H1 (cell line): ENCODE data around the gene NXPH3. TPM values are rescaled to one million over a fixed set of nuclear protein-coding genes. Genes with fewer than 3 reads are reported as not detected.

Experiments
- CTCF ChIA-PET: fragments of 300-600 bp; sonication (Branson Sonifier 250); formaldehyde crosslinking; loops from one replicate; lab custom pipeline; 2021; ENCODE audit not compliant: partially characterized antibody; lab: Charles Lee
- POLR2A ChIA-PET: fragments of 300-600 bp; sonication (Branson Sonifier 250); formaldehyde crosslinking; loops from one replicate; lab custom pipeline; 2021; ENCODE audit warnings: inconsistent platforms; ENCODE audit not compliant: partially characterized antibody; lab: Charles Lee
- DNase-seq, 2 experiments: peaks; one replicate each; pipeline versions ENCODE4 v3.0.0 to v3.0.0-alpha.2; 2010 to 2022; ENCODE audit warnings: low spot score in 2 of 2, low read depth in 1 of 2, mixed read lengths in 1 of 2
- FAIRE-seq: peaks from 2 replicates; lab custom pipeline; 2011; peaks lifted over from hg19 to GRCh38; lab: Jason Lieb, UNC
- H2AFZ ChIP-seq: 2 replicates; pipeline ENCODE4 v1.8.1; 2012; ENCODE audit warnings: low read length, inconsistent platforms
- H2AK5ac ChIP-seq: 2 replicates; pipeline ENCODE4 v1.6.1; 2013; ENCODE audit warnings: low read depth, low read length
- H2BK120ac ChIP-seq: replicated peaks from 2 replicates; pipeline ENCODE3; 2013; ENCODE audit warnings: low read depth, low read length, inconsistent platforms
- H2BK12ac ChIP-seq: 2 replicates; pipeline ENCODE4 v1.6.1; 2013; ENCODE audit warnings: low read depth, low read length
- H2BK15ac ChIP-seq: 2 replicates; pipeline ENCODE4 v1.6.1; 2013; ENCODE audit warnings: low read length
- H2BK20ac ChIP-seq: 2 replicates; pipeline ENCODE4 v1.6.1; 2013; ENCODE audit warnings: low read length
- H2BK5ac ChIP-seq: 2 replicates; pipeline ENCODE4 v1.6.1; 2013; ENCODE audit warnings: low read depth, low read length
- H3K14ac ChIP-seq: 2 replicates; pipeline ENCODE4 v1.6.1; 2013; ENCODE audit warnings: inconsistent platforms; ENCODE audit not compliant: insufficient read length
- H3K18ac ChIP-seq: 2 replicates; pipeline ENCODE4 v1.6.1; 2013; ENCODE audit warnings: low read length; ENCODE audit errors: extremely low read depth
- H3K23ac ChIP-seq: 2 replicates; pipeline ENCODE4 v1.6.1; 2013; ENCODE audit warnings: inconsistent platforms; ENCODE audit not compliant: insufficient read length
- H3K23me2 ChIP-seq: 2 replicates; pipeline ENCODE4 v1.6.1; 2013; ENCODE audit warnings: low read depth, low read length
- H3K27ac ChIP-seq: 2 replicates; pipeline ENCODE4 v1.6.1; 2011; ENCODE audit warnings: low read depth, low read length, inconsistent platforms
- H3K27me3 ChIP-seq, 4 experiments: replicated peaks in 1 of 4; 1 replicate in 1 of 4; 2 replicates in 3 of 4; pipeline versions ENCODE4 v1.6.1 to v1.8.1; 2011 to 2013; ENCODE audit warnings: low read length in 3 of 4, mild to moderate bottlenecking in 3 of 4, inconsistent platforms in 2 of 4, mixed read lengths in 2 of 4, moderate library complexity in 1 of 4; ENCODE audit not compliant: control insufficient read depth in 3 of 4, insufficient read depth in 3 of 4; ENCODE audit errors: extremely low read depth in 1 of 4
- H3K36me3 ChIP-seq, 4 experiments: 2 replicates each; pipeline versions ENCODE4 v1.6.1 to v1.8.1; 2011 to 2013; ENCODE audit warnings: mild to moderate bottlenecking in 4 of 4, low read length in 3 of 4, moderate library complexity in 2 of 4, control low read depth in 1 of 4, inconsistent platforms in 1 of 4; ENCODE audit not compliant: insufficient read depth in 4 of 4, control insufficient read depth in 2 of 4
- H3K4ac ChIP-seq: replicated peaks from 2 replicates; pipeline ENCODE3; 2013; ENCODE audit warnings: low read length, low read depth, mixed read lengths, inconsistent platforms; ENCODE audit not compliant: insufficient read length
- H3K4me1 ChIP-seq, 4 experiments: replicated peaks in 1 of 4; 1 replicate in 1 of 4; 2 replicates in 3 of 4; pipeline versions ENCODE4 v1.6.1 to v1.8.1; 2011 to 2013; ENCODE audit warnings: low read length in 3 of 4, inconsistent platforms in 2 of 4, mixed read lengths in 1 of 4; ENCODE audit not compliant: insufficient read depth in 4 of 4, control insufficient read depth in 3 of 4
- H3K4me2 ChIP-seq, 2 experiments: 2 replicates each; pipeline versions ENCODE4 v1.6.1 to v1.8.1; 2011 to 2013; ENCODE audit warnings: low read depth in 2 of 2, low read length in 2 of 2, control low read depth in 1 of 2, inconsistent platforms in 1 of 2, mild to moderate bottlenecking in 1 of 2; ENCODE audit not compliant: insufficient read depth in 1 of 2
- H3K4me3 ChIP-seq, 4 experiments: fragments of 200-600, 300-600 bp in 1 of 4; sonication (generic), shearing (Covaris generic), sonication (Bioruptor Twin) in 1 of 4; 2 replicates each; pipeline versions ENCODE4 v1.5.1 to v1.8.1; 2011 to 2016; ENCODE audit warnings: low read length in 4 of 4, low read depth in 3 of 4, control low read depth in 2 of 4, inconsistent platforms in 2 of 4, mild to moderate bottlenecking in 2 of 4, mixed read lengths in 1 of 4, moderate library complexity in 1 of 4; ENCODE audit not compliant: insufficient read depth in 2 of 4; ENCODE audit errors: extremely low read depth in 1 of 4
- H3K56ac ChIP-seq: replicated peaks from 2 replicates; pipeline ENCODE3; 2013; ENCODE audit warnings: low read depth, mild to moderate bottlenecking, mixed read lengths, low read length, inconsistent platforms; ENCODE audit not compliant: insufficient read length
- H3K79me1 ChIP-seq: 2 replicates; pipeline ENCODE4 v1.6.1; 2013; ENCODE audit warnings: low read depth, low read length, control low read depth
- H3K79me2 ChIP-seq, 2 experiments: 2 replicates each; pipeline versions ENCODE4 v1.6.1 to v1.8.1; 2012 to 2013; ENCODE audit warnings: low read length in 2 of 2, mild to moderate bottlenecking in 2 of 2, inconsistent platforms in 1 of 2; ENCODE audit not compliant: insufficient read depth in 2 of 2, control insufficient read depth in 1 of 2
- H3K9ac ChIP-seq, 4 experiments: replicated peaks in 1 of 4; 1 replicate in 1 of 4; 2 replicates in 3 of 4; pipeline versions ENCODE4 v1.6.1 to v1.8.1; 2011 to 2013; ENCODE audit warnings: low read depth in 3 of 4, low read length in 3 of 4, control low read depth in 2 of 4, mild to moderate bottlenecking in 2 of 4, moderate library complexity in 2 of 4, inconsistent platforms in 1 of 4; ENCODE audit errors: extremely low read depth in 1 of 4
- H3K9me3 ChIP-seq, 2 experiments: 2 replicates each; pipeline versions ENCODE4 v1.6.1 to v1.8.1; 2012 to 2013; ENCODE audit warnings: mild to moderate bottlenecking in 2 of 2, moderate library complexity in 2 of 2, control low read depth in 1 of 2, inconsistent platforms in 1 of 2, low read depth in 1 of 2, low read length in 1 of 2, mixed read lengths in 1 of 2; ENCODE audit not compliant: insufficient read depth in 2 of 2
- H4K20me1 ChIP-seq, 2 experiments: replicated peaks in 1 of 2; 2 replicates each; pipeline versions ENCODE3 to v1.8.1; 2011 to 2013; ENCODE audit warnings: inconsistent platforms in 2 of 2, low read length in 2 of 2, mild to moderate bottlenecking in 1 of 2; ENCODE audit not compliant: insufficient read depth in 2 of 2, control insufficient read depth in 1 of 2
- H4K5ac ChIP-seq: 2 replicates; pipeline ENCODE4 v1.6.1; 2013; ENCODE audit warnings: low read length, low read depth, mixed read lengths, inconsistent platforms; ENCODE audit not compliant: insufficient read length
- H4K8ac ChIP-seq: 2 replicates; pipeline ENCODE4 v1.8.0; 2013; ENCODE audit warnings: mild to moderate bottlenecking, moderate library complexity, low read length, inconsistent platforms; ENCODE audit not compliant: insufficient read depth; ENCODE audit errors: extremely low read depth
- H4K91ac ChIP-seq: replicated peaks from 2 replicates; pipeline ENCODE3; 2013; ENCODE audit warnings: low read length, mixed read lengths, inconsistent platforms; ENCODE audit not compliant: insufficient read length
- BCL11A ChIP-seq, 2 experiments: IDR thresholded peaks; one replicate each; pipeline ENCODE4 v1.6.1; 2011; ENCODE audit warnings: low read depth in 2 of 2, low read length in 2 of 2, mild to moderate bottlenecking in 2 of 2
- CBX8 ChIP-seq: fragments of 300-800, 300-1000 bp; sonication (generic); IDR thresholded peaks from 2 replicates; pipeline ENCODE4 v1.7.1; 2016; ENCODE audit warnings: low read depth, low read length, borderline replicate concordance
- FOSL1 ChIP-seq: IDR thresholded peaks from 2 replicates; pipeline ENCODE4 v1.6.1; 2011; ENCODE audit warnings: mild to moderate bottlenecking, low read depth, low read length, moderate library complexity; ENCODE audit not compliant: insufficient read depth
- NANOG ChIP-seq: IDR thresholded peaks from 2 replicates; pipeline ENCODE4 v1.6.1; 2011; ENCODE audit warnings: low read length, low read depth, mild to moderate bottlenecking, inconsistent platforms; ENCODE audit not compliant: insufficient read depth, poor library complexity, severe bottlenecking
- POLR2A ChIP-seq, 2 experiments: IDR thresholded peaks; 1 replicate in 1 of 2; 2 replicates in 1 of 2; pipeline ENCODE4 v1.6.1; 2011; ENCODE audit warnings: low read depth in 2 of 2, low read length in 2 of 2, mild to moderate bottlenecking in 2 of 2; ENCODE audit errors: control extremely low read depth in 1 of 2
- SP4 ChIP-seq: IDR thresholded peaks from 2 replicates; pipeline ENCODE4 v1.6.1; 2012; ENCODE audit warnings: low read length, inconsistent platforms
- TCF12 ChIP-seq: IDR thresholded peaks from 2 replicates; pipeline ENCODE4 v1.6.1; 2011; ENCODE audit warnings: low read depth, mild to moderate bottlenecking, low read length
- ZNF274 ChIP-seq: IDR thresholded peaks from 2 replicates; pipeline ENCODE4 v1.7.0; 2012; ENCODE audit warnings: low read length, borderline replicate concordance; ENCODE audit errors: extremely low read depth
- WGBS, 2 experiments: shearing (Covaris generic) in 1 of 2; methylation state at CpG; one replicate each; pipeline versions ENCODE4 v1.1.6 to v1.1.7; 2013 to 2015; ENCODE audit warnings: low lambda C conversion rate in 2 of 2, mixed read lengths in 2 of 2, inconsistent platforms in 1 of 2, low coverage in 1 of 2, missing lambda C conversion rate in 1 of 2; ENCODE audit not compliant: insufficient replicate concordance in 2 of 2, insufficient coverage in 1 of 2, insufficient read length in 1 of 2; ENCODE audit errors: extremely low coverage in 1 of 2, missing lambda C conversion rate in 1 of 2; 5-methylcytosine and 5-hydroxymethylcytosine counted together
- polyA plus RNA-seq, 7 experiments: library from polyadenylated mRNA; depleted of rRNA in 3 of 7; stranded (reverse) in 5 of 7; unstranded in 2 of 7; fragments of >200 nt in 5 of 7; fragments of 200-250 nt in 2 of 7; gene quantifications; 1 replicate in 5 of 7; 2 replicates in 1 of 7; 4 replicates in 1 of 7; pipeline versions ENCODE4 v1.2.1 to v1.2.3, GENCODE V29; 2011 to 2013; ENCODE audit warnings: missing spikeins in 2 of 7, mixed read lengths in 2 of 7
- total RNA-seq: library from RNA; stranded (reverse); fragmentation: NEBNext Ultra II Directional; extraction: Animal tissue kit (Norgen Biotek cat#: 25700); gene quantifications from 2 replicates; pipeline ENCODE4 v1.2.1, GENCODE V29; 2021
- TF ChIP-seq, protein P1 (sequence below): IDR thresholded peaks from 2 replicates; pipeline ENCODE4 v1.6.1; 2012; ENCODE audit warnings: inconsistent platforms

NXPH3 gene
- total and polyA plus RNA-seq, 2 of the 8 experiments (the other 6 are each of a cell fraction or from before 2014, with no cell fraction given), result 2.5 to 3.7 TPM

DNA sequence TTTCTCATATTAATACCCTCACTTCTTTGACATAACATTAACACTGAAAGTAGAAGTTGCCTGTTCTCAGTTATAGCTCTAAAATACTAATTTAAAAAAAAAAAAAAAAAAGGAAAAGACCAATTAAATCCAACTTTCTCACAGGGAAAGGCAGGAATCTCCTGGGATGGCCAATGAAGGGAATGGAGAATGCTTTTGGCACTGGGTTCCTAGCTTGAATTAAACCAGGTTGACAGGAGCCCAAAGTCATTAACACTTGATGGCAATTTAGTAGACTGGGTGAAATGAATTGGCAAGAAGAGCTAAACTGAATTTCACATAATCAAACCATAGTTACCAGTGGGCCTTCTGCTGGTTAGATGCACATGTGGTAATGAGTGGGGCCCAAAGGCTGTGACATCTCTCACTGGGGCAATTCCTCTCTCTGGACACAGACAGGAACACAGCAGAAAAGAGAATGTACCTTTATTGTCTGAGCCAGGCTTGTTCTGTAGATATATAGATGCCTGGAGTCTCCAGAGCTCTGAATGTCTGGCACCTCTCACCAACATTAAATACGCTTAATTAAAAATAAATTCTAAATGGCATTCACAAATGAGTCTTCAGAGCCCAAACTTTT, 37.6 kb downstream of the NXPH3 start:
- WGBS, 2 experiments, result 100% methylated on average over 1 of the region's 1 CpG; no CpG with 5 or more reads in 1 of the 2 experiments
- no peak for TF ChIP-seq FOSL1
- TF ChIP-seq CBX8, result no peak
- no peak for TF ChIP-seq ZNF274
- no peak for TF ChIP-seq BCL11A (IDR thresholded peaks at IDR 0.05; ENCODE audit: low read depth in 2 of 2, low read length in 2 of 2)
- no peak for TF ChIP-seq TCF12
- TF ChIP-seq POLR2A (IDR thresholded peaks at IDR 0.05; ENCODE audit: control extremely low read depth in 1 of 2, low read depth in 2 of 2, low read length in 2 of 2), result no peak
- TF ChIP-seq SP4, result no peak
- TF ChIP-seq, protein P1, sequence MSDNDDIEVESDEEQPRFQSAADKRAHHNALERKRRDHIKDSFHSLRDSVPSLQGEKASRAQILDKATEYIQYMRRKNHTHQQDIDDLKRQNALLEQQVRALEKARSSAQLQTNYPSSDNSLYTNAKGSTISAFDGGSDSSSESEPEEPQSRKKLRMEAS, result no peak
- TF ChIP-seq NANOG, result no peak
- H4K5ac ChIP-seq, result no peak overlapping the region
- H4K20me1 ChIP-seq, result peaks cover 3 to 6% of the 10 kb centered on the region in 2 experiments
- H4K91ac ChIP-seq, result no peak overlapping the region
- DNase-seq, result no peak
- H2AFZ ChIP-seq, result no peak overlapping the region
- H2BK20ac ChIP-seq, result no peak overlapping the region
- H3K56ac ChIP-seq, result no peak overlapping the region
- H2BK120ac ChIP-seq, result no peak overlapping the region
- H3K4me1 ChIP-seq, result no peaks in the 10 kb centered on the region
- no peak overlapping the region for H2BK5ac ChIP-seq
- no peak overlapping the region for H3K18ac ChIP-seq
- no peak overlapping the region for H4K8ac ChIP-seq
- FAIRE-seq, result no peak
- no peak overlapping the region for H2BK12ac ChIP-seq
- no peaks in the 10 kb centered on the region for H3K23me2 ChIP-seq
- ChIA-PET POLR2A (interaction anchor here (0.6 kb wide), 1 partner anchor 487 kb away, joined by 3 read pairs; no protein-coding TSS in a partner anchor), CTCF (interaction anchor here (0.7 to 1.9 kb wide), 4 partner anchors 42 to 89 kb away, joined by 3 to 5 read pairs (median 4); no protein-coding TSS in a partner anchor)
- H3K79me1 ChIP-seq, result no peaks in the 10 kb centered on the region
- peaks cover 2 to 42% (median 10%) of the 10 kb centered on the region in 4 experiments; a peak in 5 of 8 replicates for H3K36me3 ChIP-seq
- no peaks in the 10 kb centered on the region for H3K27me3 ChIP-seq
- H3K14ac ChIP-seq, result no peak overlapping the region
- H2BK15ac ChIP-seq, result no peak overlapping the region
- H3K4ac ChIP-seq, result no peak overlapping the region
- H2AK5ac ChIP-seq, result no peak overlapping the region
- H3K4me2 ChIP-seq, result no peak overlapping the region
- H3K27ac ChIP-seq, result no peak overlapping the region
- H3K4me3 ChIP-seq, result no peak overlapping the region
- peak overlapping the region in 1 of 4 experiments; percentile 49; a peak in 1 of 7 replicates for H3K9ac ChIP-seq
- H3K23ac ChIP-seq, result no peak overlapping the region
- no peaks in the 10 kb centered on the region for H3K9me3 ChIP-seq
- H3K79me2 ChIP-seq, result no peaks in the 10 kb centered on the region
